Measurements from ENCODE around the gene CCDC126. TPM values are rescaled to one million over a fixed set of nuclear protein-coding genes. Genes with fewer than 3 reads are reported as not detected.

Gene CCDC126
- total and polyA plus RNA-seq, 2 of the 8 experiments (the other 6 are each of a cell fraction or from before 2014, with no cell fraction given): 1.4 to 5.3 TPM

GRCh38 chr7:23607866-23608265 lies 10.7 kb downstream of the CCDC126 start:
- Histone ChIP-seq H3K23me2 (ENCODE audit: low read depth, low read length) (no peaks in the 10 kb centered on the region; the same call in 1 of the 2 replicates), H4K5ac (ENCODE audit: insufficient read length, low read depth, low read length) (no peak overlapping the region), H3K36me3 (ENCODE audit: control insufficient read depth in 2 of 4, insufficient read depth in 4 of 4, low read length in 3 of 4) (no peaks in the 10 kb centered on the region), H3K56ac (replicated peaks; ENCODE audit: insufficient read length, low read depth, low read length) (no peak overlapping the region), H4K20me1 (replicated peaks in 1 of 2; ENCODE audit: control insufficient read depth in 1 of 2, insufficient read depth in 2 of 2, low read length in 2 of 2) (no peaks in the 10 kb centered on the region), H2AK5ac (ENCODE audit: low read depth, low read length) (no peak overlapping the region), H3K4me1 (replicated peaks in 1 of 4; ENCODE audit: control insufficient read depth in 3 of 4, insufficient read depth in 4 of 4, low read length in 3 of 4) (no peaks in the 10 kb centered on the region), H3K4ac (replicated peaks; ENCODE audit: insufficient read length, low read depth, low read length) (no peak overlapping the region), H4K8ac (ENCODE audit: extremely low read depth, insufficient read depth, low read length) (no peak overlapping the region), H3K9ac (replicated peaks in 1 of 4; ENCODE audit: extremely low read depth in 1 of 4, low read depth in 3 of 4, low read length in 3 of 4) (no peak overlapping the region), H2BK15ac (ENCODE audit: low read length) (no peak overlapping the region), H3K4me3 (ENCODE audit: extremely low read depth in 1 of 4, insufficient read depth in 2 of 4, low read depth in 3 of 4, low read length in 4 of 4) (no peak overlapping the region), H3K14ac (ENCODE audit: insufficient read length) (no peak overlapping the region), H3K27ac (ENCODE audit: low read depth, low read length) (no peak overlapping the region), H3K79me2 (ENCODE audit: control insufficient read depth in 1 of 2, insufficient read depth in 2 of 2, low read length in 2 of 2) (no peaks in the 10 kb centered on the region), H2BK20ac (ENCODE audit: low read length) (no peak overlapping the region), H3K4me2 (ENCODE audit: insufficient read depth in 1 of 2, low read depth in 2 of 2, low read length in 2 of 2) (no peak overlapping the region), H4K91ac (replicated peaks; ENCODE audit: insufficient read length, low read length) (no peak overlapping the region), H2BK12ac (ENCODE audit: low read depth, low read length) (no peak overlapping the region), H2AFZ (ENCODE audit: low read length) (no peak overlapping the region), H3K27me3 (replicated peaks in 1 of 4; ENCODE audit: control insufficient read depth in 3 of 4, extremely low read depth in 1 of 4, insufficient read depth in 3 of 4, low read length in 3 of 4) (no peaks in the 10 kb centered on the region), H2BK120ac (replicated peaks; ENCODE audit: low read depth, low read length) (no peak overlapping the region), H3K23ac (ENCODE audit: insufficient read length) (no peak overlapping the region), H3K79me1 (ENCODE audit: low read depth, low read length) (no peaks in the 10 kb centered on the region), H2BK5ac (ENCODE audit: low read depth, low read length) (no peak overlapping the region), H3K9me3 (ENCODE audit: insufficient read depth in 2 of 2, low read depth in 1 of 2, low read length in 1 of 2) (no peaks in the 10 kb centered on the region), H3K18ac (ENCODE audit: extremely low read depth, low read length) (no peak overlapping the region)
- WGBS, 2 experiments (ENCODE audit: extremely low coverage in 1 of 2, insufficient coverage in 1 of 2, insufficient read length in 1 of 2, insufficient replicate concordance in 2 of 2, low coverage in 1 of 2, low lambda C conversion rate in 2 of 2, missing lambda C conversion rate in 1 of 2): 85% methylated on average over 8 of the region's 8 CpGs; no CpG with 5 or more reads in 1 of the 2 experiments
- POLR2A ChIA-PET (ENCODE audit: partially characterized antibody): interaction anchor here (2.0 kb wide), 1 partner anchor 10 kb away, joined by 5 read pairs; the partner anchor contains the start of gene CCDC126
- no peak for FAIRE-seq
- CTCF ChIA-PET (ENCODE audit: partially characterized antibody): interaction anchor here (0.6 to 1.9 kb wide), 3 partner anchors 7 to 45 kb away, joined by 3 to 6 read pairs (median 5); partner anchors contain the start of gene CCDC126
- no peak for DNase-seq (ENCODE audit: low read depth in 1 of 2, low spot score in 2 of 2)
- TF ChIP-seq CBX5 (IDR thresholded peaks at IDR 0.05; ENCODE audit: low read depth, low read length) (no peak), RAD21 (IDR thresholded peaks at IDR 0.05 in 1 of 2, conservative IDR thresholded peaks at IDR 0.05 in 1 of 2; ENCODE audit: low read depth in 2 of 2, low read length in 2 of 2) (no peak), BCL11A (IDR thresholded peaks at IDR 0.05; ENCODE audit: low read depth in 2 of 2, low read length in 2 of 2) (no peak)
